ENCODE measurements around the gene TBC1D3C.
"Not testable (repeated sequence)": the region's sequence is repeated elsewhere in the genome, so short reads cannot be mapped to it uniquely, and the experiment has no call there.

- TF ChIP-seq TEAD4 (IDR thresholded peaks at IDR 0.05; ENCODE audit: borderline replicate concordance, insufficient read depth); RCOR1 (IDR thresholded peaks at IDR 0.05; ENCODE audit: low read length); CTCF (IDR thresholded peaks at IDR 0.05); RFX5 (IDR thresholded peaks at IDR 0.05; ENCODE audit: low read length); USF2 (IDR thresholded peaks at IDR 0.05; ENCODE audit: borderline replicate concordance, low read depth, low read length); EP300 (IDR thresholded peaks at IDR 0.05; ENCODE audit: borderline replicate concordance in 1 of 2, low read depth in 1 of 2, low read length in 1 of 2); REST (IDR thresholded peaks at IDR 0.05; ENCODE audit: low read depth, low read length); JUND (IDR thresholded peaks at IDR 0.05); FOXJ3 (CRISPR knock-in tag; IDR thresholded peaks at IDR 0.05); ZBTB33 (IDR thresholded peaks at IDR 0.05; ENCODE audit: borderline replicate concordance, low read depth); GABPA (IDR thresholded peaks at IDR 0.05; ENCODE audit: low read depth); POLR2AphosphoS5 (IDR thresholded peaks at IDR 0.05; ENCODE audit: low read depth, low read length); MXI1 (IDR thresholded peaks at IDR 0.05; ENCODE audit: low read depth, low read length): not testable (repeated sequence)
Measured at GRCh38 chr17:38094059-38094694, 25.7 kb upstream of the TBC1D3C start.
